HEK293 (cell line): ENCODE results near the gene TM4SF1.

ENCODE experiments used
- CTCF ChIA-PET: fragments of 350-600 bp; formaldehyde crosslinking; extraction: SDS; loops from one replicate; lab custom pipeline; 2021; ENCODE audit warnings: antibody characterized with exemption; lab: Yijun Ruan, JAX
- POLR2A ChIA-PET: fragments of 300-600 bp; formaldehyde crosslinking; extraction: SDS; loops from one replicate; lab custom pipeline; 2020; ENCODE audit warnings: antibody characterized with exemption, inconsistent platforms; lab: Yijun Ruan, JAX
- H3K27ac ChIP-seq: fragments of 200-500 bp; sonication (Bioruptor generic); 2 replicates; pipeline ENCODE4 v1.5.1; 2014; ENCODE audit warnings: low read depth, low read length, control low read depth, inconsistent platforms; ENCODE audit errors: extremely low read depth
- H3K36me3 ChIP-seq, 2 experiments: fragments of 200-500 bp in 1 of 2; sonication (Bioruptor generic) in 1 of 2; 1 replicate in 1 of 2; 2 replicates in 1 of 2; pipeline ENCODE4 v1.5.1; 2014 to 2017; ENCODE audit warnings: inconsistent platforms in 2 of 2, low read length in 2 of 2; ENCODE audit not compliant: control insufficient read depth in 2 of 2, insufficient read depth in 1 of 2
- H3K4me1 ChIP-seq: fragments of 200-500 bp; sonication (Bioruptor generic); 2 replicates; pipeline ENCODE4 v1.5.1; 2014; ENCODE audit warnings: mild to moderate bottlenecking, low read length, inconsistent platforms; ENCODE audit not compliant: control insufficient read depth, insufficient read depth
- H3K4me3 ChIP-seq: 2 replicates; pipeline ENCODE4 v1.5.1; 2011; ENCODE audit warnings: low read depth, mild to moderate bottlenecking, control low read depth, low read length, moderate library complexity
- H3K9me3 ChIP-seq: fragments of 200-500 bp; sonication (Bioruptor generic); 2 replicates; pipeline ENCODE4 v1.5.1; 2014; ENCODE audit warnings: low read depth, low read length, inconsistent platforms; ENCODE audit not compliant: control insufficient read depth, insufficient read depth
- KLF10 ChIP-seq: fragments of 450-650 bp; IDR thresholded peaks from 2 replicates; pipeline ENCODE4 v1.5.1; 2018; ENCODE audit warnings: missing biosample characterization, mild to moderate bottlenecking, missing genetic modification characterization
- TCF7L2 ChIP-seq: IDR thresholded peaks from 2 replicates; pipeline ENCODE4 v1.6.1; 2011; ENCODE audit warnings: low read depth, mild to moderate bottlenecking, inconsistent platforms, low read length, moderate library complexity, borderline replicate concordance
- ZBTB6 ChIP-seq: fragments of 450-650 bp; formaldehyde crosslinking; IDR thresholded peaks from 2 replicates; pipeline ENCODE4 v1.5.1; 2017; ENCODE audit warnings: missing biosample characterization, missing genetic modification characterization
- ZFP3 ChIP-seq: fragments of 450-650 bp; formaldehyde crosslinking; IDR thresholded peaks from 2 replicates; pipeline ENCODE4 v1.5.1; 2016; ENCODE audit warnings: low read depth, missing biosample characterization, missing genetic modification characterization
- ZNF114 ChIP-seq: fragments of 450-650 bp; formaldehyde crosslinking; IDR thresholded peaks from 2 replicates; pipeline ENCODE4 v1.5.0; 2017; ENCODE audit warnings: missing biosample characterization, missing genetic modification characterization
- ZNF155 ChIP-seq: fragments of 450-650 bp; formaldehyde crosslinking; IDR thresholded peaks from 2 replicates; pipeline ENCODE4 v1.5.1; 2016; ENCODE audit warnings: missing biosample characterization, missing genetic modification characterization
- ZNF174 ChIP-seq: fragments of 450-650 bp; formaldehyde crosslinking; IDR thresholded peaks from 2 replicates; pipeline ENCODE4 v1.5.0; 2017; ENCODE audit warnings: missing biosample characterization, mild to moderate bottlenecking, missing genetic modification characterization
- ZNF19 ChIP-seq: fragments of 450-650 bp; formaldehyde crosslinking; IDR thresholded peaks from 2 replicates; pipeline ENCODE4; 2016; ENCODE audit warnings: missing biosample characterization, missing genetic modification characterization, low read depth
- ZNF311 ChIP-seq: fragments of 450-650 bp; formaldehyde crosslinking; IDR thresholded peaks from 2 replicates; pipeline ENCODE4 v1.5.1; 2017; ENCODE audit warnings: missing biosample characterization, missing genetic modification characterization, borderline replicate concordance
- ZNF341 ChIP-seq: fragments of 450-650 bp; formaldehyde crosslinking; IDR thresholded peaks from 2 replicates; pipeline ENCODE4; 2016; ENCODE audit warnings: low read depth, missing biosample characterization, missing genetic modification characterization
- ZNF366 ChIP-seq: fragments of 450-650 bp; formaldehyde crosslinking; conservative IDR thresholded peaks from 2 replicates; pipeline ENCODE4 v1.5.1; 2016; ENCODE audit warnings: missing biosample characterization, missing genetic modification characterization
- ZNF488 ChIP-seq: fragments of 450-650 bp; formaldehyde crosslinking; IDR thresholded peaks from 2 replicates; pipeline ENCODE4 v1.5.1; 2016; ENCODE audit warnings: missing biosample characterization, missing genetic modification characterization
- ZNF677 ChIP-seq: fragments of 450-650 bp; IDR thresholded peaks from 2 replicates; pipeline ENCODE4 v1.5.0; 2018; ENCODE audit warnings: missing biosample characterization, mild to moderate bottlenecking, missing genetic modification characterization, moderate library complexity
- ZNF701 ChIP-seq: fragments of 450-650 bp; formaldehyde crosslinking; IDR thresholded peaks from 2 replicates; pipeline ENCODE4 v1.5.1; 2016; ENCODE audit warnings: missing biosample characterization, missing genetic modification characterization
- ZNF704 ChIP-seq: fragments of 450-650 bp; formaldehyde crosslinking; IDR thresholded peaks from 2 replicates; pipeline ENCODE4 v1.5.1; 2016; ENCODE audit warnings: missing biosample characterization, missing genetic modification characterization
- ZNF707 ChIP-seq: fragments of 450-650 bp; formaldehyde crosslinking; IDR thresholded peaks from 2 replicates; pipeline ENCODE4 v1.5.1; 2016; ENCODE audit warnings: missing biosample characterization, missing genetic modification characterization
- TF ChIP-seq, protein P1 (sequence below): fragments of 450-650 bp; formaldehyde crosslinking; IDR thresholded peaks from 2 replicates; pipeline ENCODE4 v1.5.1; 2016; ENCODE audit warnings: missing biosample characterization, missing genetic modification characterization
- TF ChIP-seq, protein P2 (sequence below): fragments of 450-650 bp; formaldehyde crosslinking; conservative IDR thresholded peaks from 2 replicates; pipeline ENCODE4 v1.5.1; 2016; ENCODE audit warnings: low read depth, missing biosample characterization, missing genetic modification characterization
- TF ChIP-seq, protein P3 (sequence below): fragments of 450-650 bp; formaldehyde crosslinking; IDR thresholded peaks from 2 replicates; pipeline ENCODE4 v1.5.1; 2016; ENCODE audit warnings: missing biosample characterization, missing genetic modification characterization

The TM4SF1 gene

DNA sequence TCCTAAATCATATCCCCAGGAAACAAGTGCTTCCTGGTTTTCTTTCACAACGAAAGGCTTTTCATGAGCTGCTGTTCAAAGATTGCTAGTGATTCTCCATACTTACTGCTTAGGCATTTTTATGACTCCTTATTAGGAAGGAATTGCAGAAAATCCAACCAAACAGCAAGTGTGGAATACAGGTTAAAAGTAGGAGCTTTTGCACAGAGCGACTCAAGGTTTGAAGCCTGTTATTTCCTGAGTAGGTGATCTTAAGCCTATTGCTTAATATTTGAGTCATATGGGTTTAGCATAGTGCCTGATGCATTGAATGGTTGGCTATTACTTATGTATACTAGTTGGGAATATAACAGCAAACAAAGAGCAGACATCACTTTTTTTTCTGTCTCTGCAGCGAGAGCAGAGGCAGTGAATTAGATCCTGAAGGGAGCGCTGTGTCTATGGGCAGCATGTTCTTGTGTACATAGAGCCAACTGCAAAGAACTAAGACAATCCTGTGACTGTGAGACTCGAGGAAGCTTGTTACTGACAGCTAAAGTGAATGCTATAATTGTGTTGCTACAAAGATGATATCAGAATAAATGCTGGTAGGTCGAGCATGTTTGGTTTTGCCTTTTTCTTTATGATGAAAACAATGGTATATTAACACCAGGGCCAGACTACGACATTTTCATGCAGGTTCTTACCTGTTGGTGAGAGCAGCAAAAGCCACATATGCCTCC, 6.3 kb downstream of the TM4SF1 start:
- no peaks in the 10 kb centered on the region for H3K4me1 ChIP-seq
- no peaks in the 10 kb centered on the region for H3K36me3 ChIP-seq
- no peaks in the 10 kb centered on the region for H3K9me3 ChIP-seq
- POLR2A ChIA-PET: no interaction called here
- H3K27ac ChIP-seq: no peak overlapping the region
- no peak overlapping the region for H3K4me3 ChIP-seq
- CTCF ChIA-PET: interaction anchor here (0.6 to 0.9 kb wide), 4 partner anchors 23 to 252 kb away, joined by 3 to 4 read pairs (median 3); no protein-coding TSS in a partner anchor
- TF ChIP-seq ZNF155 (tag by site-specific recombination): no peak
- TF ChIP-seq, protein P1, sequence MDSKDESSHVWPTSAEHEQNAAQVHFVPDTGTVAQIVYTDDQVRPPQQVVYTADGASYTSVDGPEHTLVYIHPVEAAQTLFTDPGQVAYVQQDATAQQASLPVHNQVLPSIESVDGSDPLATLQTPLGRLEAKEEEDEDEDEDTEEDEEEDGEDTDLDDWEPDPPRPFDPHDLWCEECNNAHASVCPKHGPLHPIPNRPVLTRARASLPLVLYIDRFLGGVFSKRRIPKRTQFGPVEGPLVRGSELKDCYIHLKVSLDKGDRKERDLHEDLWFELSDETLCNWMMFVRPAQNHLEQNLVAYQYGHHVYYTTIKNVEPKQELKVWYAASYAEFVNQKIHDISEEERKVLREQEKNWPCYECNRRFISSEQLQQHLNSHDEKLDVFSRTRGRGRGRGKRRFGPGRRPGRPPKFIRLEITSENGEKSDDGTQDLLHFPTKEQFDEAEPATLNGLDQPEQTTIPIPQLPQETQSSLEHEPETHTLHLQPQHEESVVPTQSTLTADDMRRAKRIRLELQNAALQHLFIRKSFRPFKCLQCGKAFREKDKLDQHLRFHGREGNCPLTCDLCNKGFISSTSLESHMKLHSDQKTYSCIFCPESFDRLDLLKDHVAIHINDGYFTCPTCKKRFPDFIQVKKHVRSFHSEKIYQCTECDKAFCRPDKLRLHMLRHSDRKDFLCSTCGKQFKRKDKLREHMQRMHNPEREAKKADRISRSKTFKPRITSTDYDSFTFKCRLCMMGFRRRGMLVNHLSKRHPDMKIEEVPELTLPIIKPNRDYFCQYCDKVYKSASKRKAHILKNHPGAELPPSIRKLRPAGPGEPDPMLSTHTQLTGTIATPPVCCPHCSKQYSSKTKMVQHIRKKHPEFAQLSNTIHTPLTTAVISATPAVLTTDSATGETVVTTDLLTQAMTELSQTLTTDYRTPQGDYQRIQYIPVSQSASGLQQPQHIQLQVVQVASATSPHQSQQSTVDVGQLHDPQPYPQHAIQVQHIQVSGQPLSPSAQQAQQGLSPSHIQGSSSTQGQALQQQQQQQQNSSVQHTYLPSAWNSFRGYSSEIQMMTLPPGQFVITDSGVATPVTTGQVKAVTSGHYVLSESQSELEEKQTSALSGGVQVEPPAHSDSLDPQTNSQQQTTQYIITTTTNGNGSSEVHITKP: no peak
- TF ChIP-seq ZNF366 (tag by site-specific recombination): no peak
- no peak for TF ChIP-seq ZNF707 (tag by site-specific recombination)

DNA sequence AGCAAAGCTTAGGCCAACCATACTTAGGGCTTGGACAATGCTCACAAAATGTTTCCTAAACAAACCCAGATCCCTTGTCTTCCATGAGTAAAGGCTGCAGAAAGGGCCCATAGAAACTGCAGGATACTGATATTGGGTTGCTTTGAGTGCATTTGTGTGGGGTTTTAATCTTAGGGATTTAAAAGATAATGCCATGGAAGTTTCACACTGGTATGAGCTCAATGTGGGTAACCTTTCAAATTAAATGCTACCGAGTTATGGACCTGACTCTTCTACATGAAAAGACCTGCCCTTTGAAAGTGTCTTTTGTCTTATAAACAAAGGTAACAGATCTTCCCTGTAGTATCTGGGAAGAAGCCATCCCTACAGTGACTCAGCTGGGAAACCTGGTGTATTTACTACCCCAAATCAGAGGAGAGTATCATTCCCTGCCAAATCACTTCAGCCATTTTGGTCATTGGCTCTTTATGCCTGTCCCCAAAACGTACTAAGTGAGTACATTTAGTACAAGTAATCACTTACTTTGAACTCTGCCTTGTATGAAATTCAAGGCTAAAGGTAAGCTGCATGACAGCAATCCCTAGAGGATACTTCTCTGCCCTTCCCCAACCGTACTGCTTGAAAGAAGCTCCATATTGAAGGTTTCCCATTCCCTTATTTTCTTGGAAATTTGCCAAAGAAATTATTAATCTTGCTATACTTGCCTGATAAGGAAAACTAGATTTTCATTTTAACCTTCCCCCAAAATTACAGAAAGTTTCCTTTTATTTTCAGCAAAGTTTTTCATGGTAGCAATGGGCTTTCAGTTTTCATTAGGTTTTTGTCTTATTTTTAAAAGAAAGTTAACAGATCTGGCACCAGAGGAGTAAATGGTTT, 7.2 kb downstream of the TM4SF1 start:
- H3K27ac ChIP-seq: no peak overlapping the region
- CTCF ChIA-PET: interaction anchor here (0.7 to 0.9 kb wide), 2 partner anchors 27 to 251 kb away, joined by 3 read pairs; no protein-coding TSS in a partner anchor
- TF ChIP-seq ZNF704: no peak
- TF ChIP-seq, protein P2, sequence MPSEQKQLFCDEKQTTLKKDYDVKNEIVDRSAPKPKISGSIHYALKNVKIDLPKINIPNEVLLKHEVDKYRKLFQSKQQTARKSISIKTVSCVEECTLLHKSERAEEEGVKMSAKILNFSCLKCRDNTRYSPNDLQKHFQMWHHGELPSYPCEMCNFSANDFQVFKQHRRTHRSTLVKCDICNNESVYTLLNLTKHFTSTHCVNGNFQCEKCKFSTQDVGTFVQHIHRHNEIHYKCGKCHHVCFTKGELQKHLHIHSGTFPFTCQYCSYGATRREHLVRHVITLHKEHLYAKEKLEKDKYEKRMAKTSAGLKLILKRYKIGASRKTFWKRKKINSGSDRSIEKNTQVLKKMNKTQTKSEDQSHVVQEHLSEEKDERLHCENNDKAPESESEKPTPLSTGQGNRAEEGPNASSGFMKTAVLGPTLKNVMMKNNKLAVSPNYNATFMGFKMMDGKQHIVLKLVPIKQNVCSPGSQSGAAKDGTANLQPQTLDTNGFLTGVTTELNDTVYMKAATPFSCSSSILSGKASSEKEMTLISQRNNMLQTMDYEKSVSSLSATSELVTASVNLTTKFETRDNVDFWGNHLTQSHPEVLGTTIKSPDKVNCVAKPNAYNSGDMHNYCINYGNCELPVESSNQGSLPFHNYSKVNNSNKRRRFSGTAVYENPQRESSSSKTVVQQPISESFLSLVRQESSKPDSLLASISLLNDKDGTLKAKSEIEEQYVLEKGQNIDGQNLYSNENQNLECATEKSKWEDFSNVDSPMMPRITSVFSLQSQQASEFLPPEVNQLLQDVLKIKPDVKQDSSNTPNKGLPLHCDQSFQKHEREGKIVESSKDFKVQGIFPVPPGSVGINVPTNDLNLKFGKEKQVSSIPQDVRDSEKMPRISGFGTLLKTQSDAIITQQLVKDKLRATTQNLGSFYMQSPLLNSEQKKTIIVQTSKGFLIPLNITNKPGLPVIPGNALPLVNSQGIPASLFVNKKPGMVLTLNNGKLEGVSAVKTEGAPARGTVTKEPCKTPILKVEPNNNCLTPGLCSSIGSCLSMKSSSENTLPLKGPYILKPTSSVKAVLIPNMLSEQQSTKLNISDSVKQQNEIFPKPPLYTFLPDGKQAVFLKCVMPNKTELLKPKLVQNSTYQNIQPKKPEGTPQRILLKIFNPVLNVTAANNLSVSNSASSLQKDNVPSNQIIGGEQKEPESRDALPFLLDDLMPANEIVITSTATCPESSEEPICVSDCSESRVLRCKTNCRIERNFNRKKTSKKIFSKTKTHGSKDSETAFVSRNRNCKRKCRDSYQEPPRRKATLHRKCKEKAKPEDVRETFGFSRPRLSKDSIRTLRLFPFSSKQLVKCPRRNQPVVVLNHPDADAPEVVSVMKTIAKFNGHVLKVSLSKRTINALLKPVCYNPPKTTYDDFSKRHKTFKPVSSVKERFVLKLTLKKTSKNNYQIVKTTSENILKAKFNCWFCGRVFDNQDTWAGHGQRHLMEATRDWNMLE: no peak
- TF ChIP-seq, protein P3, sequence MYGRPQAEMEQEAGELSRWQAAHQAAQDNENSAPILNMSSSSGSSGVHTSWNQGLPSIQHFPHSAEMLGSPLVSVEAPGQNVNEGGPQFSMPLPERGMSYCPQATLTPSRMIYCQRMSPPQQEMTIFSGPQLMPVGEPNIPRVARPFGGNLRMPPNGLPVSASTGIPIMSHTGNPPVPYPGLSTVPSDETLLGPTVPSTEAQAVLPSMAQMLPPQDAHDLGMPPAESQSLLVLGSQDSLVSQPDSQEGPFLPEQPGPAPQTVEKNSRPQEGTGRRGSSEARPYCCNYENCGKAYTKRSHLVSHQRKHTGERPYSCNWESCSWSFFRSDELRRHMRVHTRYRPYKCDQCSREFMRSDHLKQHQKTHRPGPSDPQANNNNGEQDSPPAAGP (tag by site-specific recombination): no peak
- TF ChIP-seq ZNF341 (tag by site-specific recombination): no peak
- TF ChIP-seq ZFP3 (tag by site-specific recombination): no peak
- TF ChIP-seq TCF7L2: no peak
- no peak for TF ChIP-seq ZNF174 (tag by site-specific recombination)
- no peak for TF ChIP-seq ZBTB6 (tag by site-specific recombination)
- TF ChIP-seq ZNF19 (tag by site-specific recombination): no peak
- no peak for TF ChIP-seq ZNF311
- no peak for TF ChIP-seq ZNF155 (tag by site-specific recombination)
- TF ChIP-seq ZNF114 (tag by site-specific recombination): no peak
- no peak for TF ChIP-seq ZNF677 (tag by site-specific recombination)
- no peak for TF ChIP-seq ZNF488 (tag by site-specific recombination)
- no peak for TF ChIP-seq ZNF701
- no peak for TF ChIP-seq KLF10 (tag by site-specific recombination)

More for the DNA sequence above, 7.2 kb downstream of the TM4SF1 start:
- Histone ChIP-seq H3K36me3 (no peaks in the 10 kb centered on the region), H3K4me3 (no peak overlapping the region), H3K4me1 (no peaks in the 10 kb centered on the region), H3K9me3 (no peaks in the 10 kb centered on the region)
- POLR2A ChIA-PET: no interaction called here
